Skin epidermis (tissue), 12 donors: ENCODE results near the gene TRMT112.
A peak's percentile ranks its signal among the peaks of the same experiment; 100 is the strongest.

Source experiments
- H3K27ac ChIP-seq, 21 experiments: fragments of 200-600 bp; sonication (generic) in 11 of 21; one replicate each; pipeline ENCODE4 v1.5.0; 2020; ENCODE audit warnings: mild to moderate bottlenecking in 3 of 21, inconsistent platforms in 2 of 21, moderate library complexity in 2 of 21
- H3K4me3 ChIP-seq, 7 experiments: fragments of 200-600 bp; sonication (generic) in 2 of 7; one replicate each; pipeline ENCODE4 v1.5.0; 2020; ENCODE audit warnings: inconsistent platforms in 2 of 7, mild to moderate bottlenecking in 2 of 7, moderate library complexity in 1 of 7

The TRMT112 gene

GRCh38 chr11:64299847-64300648 lies 17.3 kb downstream of the TRMT112 start, which contains the start of gene CATSPERZ:
TSS of gene CATSPERZ (plus strand) at chr11:64300358. CDS start at chr11:64300411, 53 bp downstream.
- Histone ChIP-seq H3K4me3 (peak within 1 kb of the TSS; percentile 11 to 34 (median 23)), H3K27ac (peak within 1 kb of the TSS in 16 of 21 experiments; percentile 7 to 82 (median 62))

DNA sequence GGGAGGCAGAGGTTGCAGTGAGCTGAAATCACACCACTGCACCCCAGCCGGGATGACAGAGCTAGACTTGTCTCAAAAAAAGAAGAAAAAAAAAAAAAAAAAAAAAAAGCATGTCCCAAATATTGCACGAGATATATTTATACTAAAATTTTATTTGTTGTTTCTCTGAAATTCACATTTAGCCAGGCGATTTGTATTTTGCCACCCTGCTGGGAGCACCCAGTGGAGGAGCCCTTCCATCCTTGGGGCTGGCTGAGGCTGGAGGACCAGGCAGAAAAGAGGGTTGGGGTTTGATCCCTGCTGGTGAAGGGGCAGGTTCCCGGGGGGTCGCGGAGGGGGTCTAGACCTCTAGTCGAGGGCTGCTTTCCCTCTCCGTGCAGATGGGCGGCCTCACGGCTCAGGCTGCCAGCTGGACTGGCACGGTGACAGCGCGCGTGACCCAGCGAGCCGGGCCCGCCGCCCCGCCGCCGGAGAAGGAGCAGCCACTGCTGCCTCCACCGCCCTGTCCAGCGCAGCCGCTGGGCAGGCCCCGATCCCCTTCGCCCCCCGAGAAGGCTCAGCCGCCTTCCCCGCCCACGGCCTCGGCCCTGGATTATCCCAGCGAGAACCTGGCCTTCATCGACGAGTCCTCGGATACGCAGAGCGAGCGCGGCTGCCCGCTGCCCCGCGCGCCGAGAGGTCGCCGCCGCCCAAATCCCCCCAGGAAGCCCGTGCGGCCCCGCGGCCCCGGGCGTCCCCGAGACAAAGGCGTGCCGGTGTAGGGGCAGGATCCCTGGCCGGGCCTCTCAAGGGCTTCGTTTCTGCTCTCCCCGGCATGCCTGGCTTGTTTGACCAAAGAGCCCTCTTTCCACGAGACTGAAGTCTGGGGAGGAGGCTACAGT lies 18.2 kb downstream of the TRMT112 start:
- H3K4me3 ChIP-seq: peak overlapping the region; percentile 11 to 34 (median 22)
- H3K27ac ChIP-seq: peak overlapping the region in 16 of 21 experiments; percentile 7 to 82 (median 62)

DNA sequence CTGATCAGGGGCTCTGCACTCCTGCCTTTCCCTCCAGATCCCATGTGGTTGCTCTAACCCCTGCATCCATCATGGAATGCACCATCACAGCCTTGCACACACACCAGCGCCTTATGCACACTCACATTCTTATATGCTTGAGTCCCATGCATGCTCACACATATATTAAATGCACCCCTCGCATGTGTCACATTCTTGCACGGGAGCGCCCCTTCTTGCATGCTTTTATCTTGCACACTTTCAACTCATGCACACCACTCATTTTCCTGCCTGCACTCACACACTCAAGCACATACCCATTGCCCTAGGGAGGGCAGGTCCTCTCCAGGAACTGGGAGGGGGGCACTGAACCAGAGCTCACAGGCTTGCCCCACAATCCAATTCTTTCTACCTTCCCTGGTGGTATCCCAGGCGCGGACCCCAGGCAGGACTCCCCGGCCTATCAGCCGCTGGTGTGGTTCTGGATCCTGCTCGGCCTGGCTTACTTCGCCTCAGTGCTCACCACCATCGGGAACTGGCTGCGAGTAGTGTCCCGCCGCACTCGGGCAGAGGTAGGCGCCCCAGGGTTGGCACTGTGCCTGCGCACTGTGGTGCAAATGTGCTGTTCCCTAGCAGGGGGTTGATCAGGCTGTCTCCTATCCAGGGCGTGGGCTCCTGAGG lies 19.5 kb downstream of the TRMT112 start:
- Histone ChIP-seq H3K27ac (no peak overlapping the region), H3K4me3 (no peak overlapping the region)

DNA sequence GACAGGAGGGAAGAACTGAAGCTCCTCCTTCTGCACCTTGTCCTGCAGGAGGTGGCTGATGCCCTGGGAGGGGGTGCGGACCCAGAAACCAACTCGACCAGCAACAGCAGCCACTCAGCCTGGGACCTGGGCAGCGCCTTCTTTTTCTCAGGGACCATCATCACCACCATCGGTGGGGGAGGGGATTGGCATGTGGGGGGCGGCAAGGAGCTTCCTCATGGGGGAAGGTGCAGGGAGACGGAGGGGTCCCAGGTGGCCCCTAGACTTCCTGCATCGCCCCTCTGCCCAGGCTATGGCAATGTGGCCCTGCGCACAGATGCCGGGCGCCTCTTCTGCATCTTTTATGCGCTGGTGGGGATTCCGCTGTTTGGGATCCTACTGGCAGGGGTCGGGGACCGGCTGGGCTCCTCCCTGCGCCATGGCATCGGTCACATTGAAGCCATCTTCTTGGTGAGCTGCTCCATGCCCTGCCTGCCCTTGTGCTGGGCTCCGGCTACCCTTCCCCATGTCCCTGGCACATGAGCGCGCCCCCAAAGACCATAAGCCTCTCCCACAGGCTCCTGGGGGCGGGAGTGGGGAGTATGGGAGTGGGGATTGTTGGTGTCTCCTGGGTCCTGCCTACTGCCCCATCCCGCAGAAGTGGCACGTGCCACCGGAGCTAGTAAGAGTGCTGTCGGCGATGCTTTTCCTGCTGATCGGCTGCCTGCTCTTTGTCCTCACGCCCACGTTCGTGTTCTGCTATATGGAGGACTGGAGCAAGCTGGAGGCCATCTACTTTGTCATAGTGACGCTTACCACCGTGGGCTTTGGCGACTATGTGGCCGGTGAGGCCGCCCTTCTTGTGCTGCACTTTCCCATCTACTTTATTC lies 20.3 kb downstream of the TRMT112 start:
- H3K27ac ChIP-seq: no peak overlapping the region
- no peak overlapping the region for H3K4me3 ChIP-seq

DNA sequence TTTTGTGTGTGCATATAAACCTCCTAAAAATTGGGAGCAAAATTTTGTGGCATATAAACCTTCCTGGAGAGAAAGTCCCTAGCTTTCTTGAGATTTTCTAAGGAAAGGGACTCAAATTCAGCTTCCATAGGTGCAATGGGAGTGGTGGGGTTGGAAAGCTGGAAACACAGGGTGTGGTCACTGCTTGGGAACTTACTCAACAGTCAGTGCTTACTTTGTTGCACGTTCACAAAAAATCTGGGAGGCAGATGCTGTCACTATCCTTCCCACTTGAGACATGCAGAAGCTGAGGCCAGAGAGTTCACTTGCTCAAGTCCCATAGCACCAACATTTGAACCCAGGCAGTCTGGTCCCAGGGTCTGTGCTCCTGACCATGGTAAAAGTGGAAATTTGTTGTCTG lies 21.1 kb downstream of the TRMT112 start:
- Histone ChIP-seq H3K27ac (peak overlapping the region in 3 of 21 experiments; percentile 26 to 36 (median 36)), H3K4me3 (no peak overlapping the region)

DNA sequence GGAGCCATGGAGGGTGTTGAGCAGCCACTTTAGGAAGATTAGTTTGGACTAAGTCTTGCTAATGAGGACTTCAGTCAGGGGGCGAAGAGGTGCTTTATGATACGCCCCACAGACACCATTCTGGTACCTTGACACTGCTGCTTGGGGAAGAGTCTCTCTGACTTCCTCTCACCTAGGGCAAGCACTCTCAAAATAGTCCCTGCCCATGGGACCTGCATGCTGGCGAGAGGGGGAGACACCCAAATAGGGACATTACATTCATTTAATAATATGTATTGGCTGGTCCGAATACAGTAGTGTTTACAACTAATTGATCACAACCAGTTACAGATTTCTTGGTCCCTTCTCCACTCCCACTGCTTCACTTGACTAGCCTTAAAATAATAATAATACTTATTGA lies 21.6 kb downstream of the TRMT112 start:
- Histone ChIP-seq H3K27ac (peak overlapping the region in 3 of 21 experiments; percentile 26 to 36 (median 36)), H3K4me3 (no peak overlapping the region)

GRCh38 chr11:64294774-64295173 lies 22.6 kb downstream of the TRMT112 start:
- H3K4me3 ChIP-seq: no peak overlapping the region
- H3K27ac ChIP-seq: peak overlapping the region in 4 of 21 experiments; percentile 6 to 53 (median 40)

DNA sequence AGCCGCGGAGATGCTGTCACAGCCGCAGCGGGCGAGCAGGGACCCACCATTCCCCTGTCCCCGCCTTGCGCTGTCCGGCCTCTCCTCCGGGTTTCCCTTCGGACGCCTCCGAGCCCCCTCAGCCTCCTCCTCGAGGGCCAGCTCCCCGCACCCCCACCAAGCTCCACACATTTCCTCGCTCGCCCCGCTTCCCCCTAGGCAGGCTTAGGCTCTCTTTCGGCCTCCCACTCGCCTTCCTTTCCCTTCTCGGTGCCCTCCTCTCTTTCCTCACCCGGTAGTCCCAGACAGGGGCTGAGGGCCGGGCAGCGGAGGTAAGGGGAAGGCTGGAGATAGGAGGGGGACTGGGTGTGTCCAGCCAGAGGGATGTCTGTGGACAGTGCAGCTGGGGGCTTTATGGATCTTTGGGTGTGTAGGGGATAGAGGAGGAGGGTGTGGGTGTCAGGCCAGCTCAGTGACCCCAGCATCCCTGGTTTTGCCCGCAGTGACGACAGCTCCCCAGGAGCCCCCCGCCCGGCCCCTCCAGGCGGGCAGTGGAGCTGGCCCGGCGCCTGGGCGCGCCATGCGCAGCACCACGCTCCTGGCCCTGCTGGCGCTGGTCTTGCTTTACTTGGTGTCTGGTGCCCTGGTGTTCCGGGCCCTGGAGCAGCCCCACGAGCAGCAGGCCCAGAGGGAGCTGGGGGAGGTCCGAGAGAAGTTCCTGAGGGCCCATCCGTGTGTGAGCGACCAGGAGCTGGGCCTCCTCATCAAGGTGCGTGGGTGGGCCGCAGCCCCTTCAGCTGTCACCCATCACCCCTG lies 24.7 kb downstream of the TRMT112 start:
- Histone ChIP-seq H3K4me3 (peak overlapping the region; percentile 11 to 45 (median 25)), H3K27ac (peak overlapping the region in 4 of 21 experiments; percentile 1 to 50 (median 19))

DNA sequence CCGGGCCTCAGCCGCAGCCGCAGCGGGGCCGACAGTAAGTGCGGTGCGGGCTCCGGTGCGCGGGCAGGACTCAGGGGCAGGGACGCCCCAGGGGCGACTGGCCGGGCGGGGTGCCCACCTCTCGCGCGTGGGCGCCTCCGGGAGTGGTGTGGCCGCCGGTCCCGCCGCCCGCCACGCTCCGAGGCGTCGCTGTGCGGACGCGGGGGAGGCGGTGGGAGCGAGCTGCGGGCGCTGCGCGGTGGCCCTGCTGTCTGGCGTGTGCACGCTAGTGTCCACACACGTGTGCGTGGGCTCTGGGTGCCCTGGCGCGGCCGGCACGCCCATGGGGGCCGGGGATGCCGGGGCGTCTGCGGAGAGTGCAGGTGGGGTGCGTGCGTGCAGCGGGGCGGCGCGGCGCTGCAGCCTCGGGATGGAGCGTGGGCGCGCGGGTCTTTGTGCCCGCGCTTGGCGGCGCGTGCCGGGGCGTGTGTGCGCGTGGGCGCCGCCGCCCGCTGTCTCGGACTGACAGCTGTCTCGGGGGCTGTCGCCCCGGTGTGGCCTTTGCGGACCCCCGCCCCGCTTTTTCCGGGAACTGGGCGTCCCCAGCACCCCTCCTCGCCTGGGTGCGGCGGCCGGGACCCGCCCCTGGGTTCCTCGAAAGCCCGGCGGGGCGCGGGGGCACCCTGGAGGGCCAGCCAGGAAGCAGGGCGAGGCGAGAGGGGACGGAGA lies 25.5 kb downstream of the TRMT112 start:
- H3K4me3 ChIP-seq: peak overlapping the region; percentile 11 to 45 (median 25)
- peak overlapping the region in 4 of 21 experiments; percentile 1 to 50 (median 19) for H3K27ac ChIP-seq

GRCh38 chr11:64291262-64291751 lies 26.1 kb downstream of the TRMT112 start, which contains the start of gene KCNK4:
TSS of gene KCNK4 (plus strand) at chr11:64291302. CDS start at chr11:64293019, 1,717 bp downstream.
- Histone ChIP-seq H3K4me3 (peak within 1 kb of the TSS; percentile 11 to 45 (median 25)), H3K27ac (peak within 1 kb of the TSS in 4 of 21 experiments; percentile 1 to 52 (median 20))

- Histone ChIP-seq H3K27ac (peak overlapping the region in 2 of 21 experiments; percentile 4 to 52), H3K4me3 (no peak overlapping the region)
These were observed 26.8 kb downstream of the TRMT112 start for GRCh38 chr11:64290352-64291261.

DNA sequence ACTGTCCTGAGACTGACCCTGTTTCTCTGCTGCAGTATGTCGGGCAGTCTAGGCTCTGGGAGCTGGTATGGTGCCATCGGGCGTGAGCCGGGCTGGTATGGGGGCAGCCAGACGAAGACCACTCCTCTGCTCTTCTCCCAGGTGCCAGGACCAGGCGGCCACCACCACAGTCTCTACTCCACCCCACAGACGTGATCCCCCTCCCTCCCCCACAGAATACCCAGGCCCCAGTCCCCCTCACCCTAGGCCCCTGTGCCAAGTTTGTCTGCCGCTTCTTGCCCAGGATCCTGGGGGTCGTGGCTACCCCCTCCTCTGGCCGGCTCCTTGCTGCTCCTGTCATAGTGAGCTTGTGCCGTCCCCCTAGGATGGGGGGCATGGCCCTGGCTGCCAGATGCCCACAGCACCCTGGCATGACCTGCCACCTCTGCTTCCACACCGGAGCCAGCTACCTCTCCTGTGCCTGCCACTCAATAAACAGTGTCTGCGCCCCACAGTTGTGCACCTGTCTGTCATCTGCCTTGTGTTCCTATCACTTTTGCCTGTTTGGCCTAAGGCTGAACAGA lies 28.3 kb downstream of the TRMT112 start:
- Histone ChIP-seq H3K4me3 (no peak overlapping the region), H3K27ac (no peak overlapping the region)

DNA sequence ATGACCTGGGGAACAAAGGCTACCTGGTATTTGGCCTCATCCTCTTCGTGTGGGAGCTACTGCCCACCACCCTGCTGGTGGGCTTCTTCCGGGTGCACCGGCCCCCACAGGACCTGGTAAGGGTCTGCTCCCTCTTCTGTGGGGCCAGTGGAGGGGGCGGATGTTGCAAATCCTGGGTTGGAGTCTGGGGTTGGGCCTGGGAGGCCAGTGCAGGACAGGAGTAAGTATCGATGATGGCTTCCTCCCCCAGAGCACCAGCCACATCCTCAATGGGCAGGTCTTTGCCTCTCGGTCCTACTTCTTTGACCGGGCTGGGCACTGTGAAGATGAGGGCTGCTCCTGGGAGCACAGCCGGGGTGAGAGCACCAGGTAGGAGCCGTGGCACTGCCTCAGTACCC lies 29.0 kb downstream of the TRMT112 start:
- Histone ChIP-seq H3K4me3 (no peak overlapping the region), H3K27ac (no peak overlapping the region)

DNA sequence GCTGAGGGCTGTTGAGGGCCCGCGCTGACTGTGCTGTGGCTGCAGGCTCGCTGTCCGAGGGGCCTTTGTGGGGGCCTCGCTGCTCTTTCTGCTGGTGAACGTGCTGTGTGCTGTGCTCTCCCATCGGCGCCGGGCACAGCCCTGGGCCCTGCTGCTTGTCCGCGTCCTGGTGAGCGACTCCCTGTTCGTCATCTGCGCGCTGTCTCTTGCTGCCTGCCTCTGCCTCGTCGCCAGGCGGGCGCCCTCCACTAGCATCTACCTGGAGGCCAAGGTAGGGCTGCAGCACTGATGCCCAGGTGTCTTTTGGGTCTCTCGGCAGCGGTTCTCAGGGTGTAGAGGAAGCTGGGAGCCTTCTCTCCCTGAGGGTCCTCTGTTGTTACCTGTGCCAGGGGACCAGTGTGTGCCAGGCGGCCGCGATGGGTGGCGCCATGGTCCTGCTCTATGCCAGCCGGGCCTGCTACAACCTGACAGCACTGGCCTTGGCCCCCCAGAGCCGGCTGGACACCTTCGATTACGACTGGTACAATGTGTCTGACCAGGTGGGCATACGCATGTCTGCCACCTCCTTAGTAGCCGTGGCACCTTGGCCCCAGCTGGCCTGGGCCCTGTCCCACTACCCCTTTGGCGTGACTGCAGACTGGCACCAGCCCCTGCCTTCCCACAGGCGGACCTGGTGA lies 29.5 kb downstream of the TRMT112 start:
- no peak overlapping the region for H3K27ac ChIP-seq
- H3K4me3 ChIP-seq: no peak overlapping the region

- Histone ChIP-seq H3K27ac (peak overlapping the region in 2 of 21 experiments; percentile 96 to 97), H3K4me3 (peak overlapping the region in 1 of 7 experiments; percentile 93)
These were observed 30.6 kb downstream of the TRMT112 start for GRCh38 chr11:64286801-64287159.
